ENCODE results near the gene OXLD1.
A peak's percentile ranks its signal among the peaks of the same experiment; 100 is the strongest.

Gene OXLD1

GRCh38 chr17:81684442-81684911 is 18.1 kb upstream of the OXLD1 start:
- peak; percentile 36 for DNase-seq (ENCODE audit: low spot score)
- TF ChIP-seq, protein P1, sequence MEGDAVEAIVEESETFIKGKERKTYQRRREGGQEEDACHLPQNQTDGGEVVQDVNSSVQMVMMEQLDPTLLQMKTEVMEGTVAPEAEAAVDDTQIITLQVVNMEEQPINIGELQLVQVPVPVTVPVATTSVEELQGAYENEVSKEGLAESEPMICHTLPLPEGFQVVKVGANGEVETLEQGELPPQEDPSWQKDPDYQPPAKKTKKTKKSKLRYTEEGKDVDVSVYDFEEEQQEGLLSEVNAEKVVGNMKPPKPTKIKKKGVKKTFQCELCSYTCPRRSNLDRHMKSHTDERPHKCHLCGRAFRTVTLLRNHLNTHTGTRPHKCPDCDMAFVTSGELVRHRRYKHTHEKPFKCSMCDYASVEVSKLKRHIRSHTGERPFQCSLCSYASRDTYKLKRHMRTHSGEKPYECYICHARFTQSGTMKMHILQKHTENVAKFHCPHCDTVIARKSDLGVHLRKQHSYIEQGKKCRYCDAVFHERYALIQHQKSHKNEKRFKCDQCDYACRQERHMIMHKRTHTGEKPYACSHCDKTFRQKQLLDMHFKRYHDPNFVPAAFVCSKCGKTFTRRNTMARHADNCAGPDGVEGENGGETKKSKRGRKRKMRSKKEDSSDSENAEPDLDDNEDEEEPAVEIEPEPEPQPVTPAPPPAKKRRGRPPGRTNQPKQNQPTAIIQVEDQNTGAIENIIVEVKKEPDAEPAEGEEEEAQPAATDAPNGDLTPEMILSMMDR (IDR thresholded peaks at IDR 0.05; ENCODE audit: extremely low read depth, missing control alignments): no peak

GRCh38 chr17:81683584-81684441 is 17.4 kb upstream of the OXLD1 start, which contains the start of the genes ARL16 and HGS:
TSS of gene ARL16 (minus strand) at chr17:81683797. CDS start at chr17:81683753, 44 bp downstream.
TSS of gene HGS (plus strand) at chr17:81684011. CDS start at chr17:81684067, 56 bp downstream.
- TF ChIP-seq, protein P1 (IDR thresholded peaks at IDR 0.05; ENCODE audit: extremely low read depth, missing control alignments): no peak
- DNase-seq (ENCODE audit: low spot score): peak; percentile 100

- TF ChIP-seq, protein P1 (IDR thresholded peaks at IDR 0.05; ENCODE audit: extremely low read depth, missing control alignments): no peak
- no peak for DNase-seq (ENCODE audit: low spot score)
These were observed 16.8 kb upstream of the OXLD1 start for GRCh38 chr17:81683208-81683583.

- DNase-seq (ENCODE audit: low spot score): no peak
- TF ChIP-seq, protein P1 (IDR thresholded peaks at IDR 0.05; ENCODE audit: extremely low read depth, missing control alignments): no peak
These were observed 16.3 kb upstream of the OXLD1 start for GRCh38 chr17:81682565-81683207.

- DNase-seq (ENCODE audit: low spot score): no peak
- TF ChIP-seq, protein P1 (IDR thresholded peaks at IDR 0.05; ENCODE audit: extremely low read depth, missing control alignments): no peak
These were observed 15.3 kb upstream of the OXLD1 start for GRCh38 chr17:81681672-81682071.

DNA sequence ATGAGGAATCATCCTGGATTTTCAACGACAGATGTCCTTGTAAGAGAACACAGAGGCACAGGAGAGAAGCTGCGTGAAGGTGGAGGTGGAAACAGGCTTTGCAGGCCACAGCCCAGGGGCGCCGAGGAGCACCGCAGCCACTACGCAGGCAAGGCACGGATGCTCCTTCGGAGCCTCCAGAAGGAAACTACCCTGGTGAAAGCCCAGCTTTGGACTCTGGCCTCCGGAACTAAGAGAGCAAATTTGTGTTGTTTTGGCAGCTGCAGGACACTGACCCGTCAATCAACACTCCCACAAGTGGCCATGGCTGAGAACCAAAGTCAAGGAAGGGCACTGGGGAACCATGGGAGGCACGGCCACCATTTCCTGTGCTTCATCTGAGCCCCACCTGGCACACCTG is 13.7 kb upstream of the OXLD1 start:
- TF ChIP-seq, protein P1 (IDR thresholded peaks at IDR 0.05; ENCODE audit: extremely low read depth, missing control alignments): no peak
- DNase-seq (ENCODE audit: low spot score): no peak

- no peak for DNase-seq (ENCODE audit: low spot score)
- TF ChIP-seq, protein P1 (IDR thresholded peaks at IDR 0.05; ENCODE audit: extremely low read depth, missing control alignments): no peak
These were observed 10.5 kb upstream of the OXLD1 start for GRCh38 chr17:81676906-81677305.

Measured in GM20000 (cell line).